Activated CD4-positive, alpha-beta T cell treated with anti-CD3 and anti-CD28 coated beads, Interleukin-2, amount 50 U/mL, for 4 hours (primary cell): ENCODE measurements around the gene RSPH10B.
A peak's percentile ranks its signal among the peaks of the same experiment; 100 is the strongest.
"Not testable (repeated sequence)": the region's sequence is repeated elsewhere in the genome, so short reads cannot be mapped to it uniquely, and the experiment has no call there.

Experiments used
- DNase-seq, 2 experiments: peaks; one replicate each; pipeline ENCODE4 v3.0.0-alpha.2; 2020

RSPH10B gene

GRCh38 chr7:5970347-5970911 lies at the start of gene RSPH10B:
Gene RSPH10B (minus strand): TSS chr7:5970689. CDS start chr7:5967116, 3,573 bp downstream.
- not testable (repeated sequence) for DNase-seq

- DNase-seq = no peak
These were observed 46.1 kb upstream of the RSPH10B start for GRCh38 chr7:6016653-6016966.

DNA sequence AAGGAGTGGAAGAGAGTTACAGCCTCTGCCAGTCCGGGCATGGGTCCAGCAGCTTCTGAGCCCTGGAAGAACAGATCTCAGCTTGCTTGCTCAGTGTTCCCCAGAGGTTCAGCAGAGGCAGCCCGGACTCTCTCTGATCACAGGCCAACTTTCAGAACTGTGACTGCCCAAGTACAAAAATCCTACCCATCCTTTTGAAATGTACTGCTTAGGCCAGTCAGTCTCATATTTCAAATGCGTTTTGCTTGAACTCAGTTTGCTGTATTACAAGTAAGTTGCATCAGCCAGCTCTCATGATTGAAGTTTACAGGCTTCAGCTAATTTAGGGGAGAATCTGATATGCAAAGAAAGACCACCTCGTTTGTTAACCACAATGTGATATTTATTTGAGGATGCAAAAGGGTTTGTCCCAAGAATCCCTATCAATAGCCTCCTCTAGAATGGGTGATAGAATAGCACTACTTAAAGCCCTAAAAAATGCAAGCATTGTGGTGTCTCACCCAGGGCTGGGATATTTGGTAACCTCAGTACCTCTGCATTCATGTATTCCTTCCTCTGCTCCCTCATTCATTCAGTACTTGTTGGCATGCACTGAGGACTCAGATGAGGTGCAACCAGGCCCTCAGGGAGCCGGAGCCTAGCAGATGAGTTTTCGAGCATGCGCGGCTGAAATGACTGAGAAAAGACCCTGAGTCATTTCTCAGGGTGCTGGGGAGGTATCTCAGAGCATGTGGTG lies 45.6 kb upstream of the RSPH10B start:
- DNase-seq = no peak

DNA sequence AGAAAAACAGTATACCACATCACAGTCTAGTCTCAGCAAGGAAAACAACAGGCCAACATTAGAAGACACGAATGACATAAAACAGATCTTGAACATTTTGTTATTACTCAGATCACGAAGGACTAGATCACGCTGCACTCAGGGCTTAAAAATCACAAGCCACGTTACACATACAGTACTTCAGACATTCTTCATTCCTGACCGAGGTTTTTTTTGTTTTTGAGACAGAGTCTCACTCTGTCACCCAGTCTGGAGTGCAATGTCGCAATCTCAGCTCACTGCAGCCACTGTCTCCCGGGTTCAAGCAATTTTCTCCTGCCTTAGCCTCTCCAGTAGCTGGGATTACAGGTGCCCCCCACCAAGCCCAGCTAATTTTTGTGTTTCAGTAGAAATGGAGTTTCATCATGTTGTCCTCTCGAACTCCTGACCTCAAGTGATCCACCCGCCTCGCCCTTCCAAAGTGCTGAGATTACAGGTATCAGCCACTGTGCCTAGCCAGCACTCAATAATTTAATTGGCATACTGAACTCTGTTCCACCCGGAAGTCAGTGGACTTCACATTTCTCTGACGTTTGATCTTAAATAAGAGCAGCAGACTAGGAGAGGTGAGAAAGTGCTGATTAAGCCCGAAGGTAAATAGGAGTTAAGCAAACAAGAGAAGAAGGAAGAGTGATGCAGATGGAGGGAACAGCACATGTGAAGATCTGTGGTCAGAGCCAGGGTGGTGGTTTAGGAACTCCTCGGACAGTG lies 42.0 kb upstream of the RSPH10B start:
- DNase-seq = no peak

DNA sequence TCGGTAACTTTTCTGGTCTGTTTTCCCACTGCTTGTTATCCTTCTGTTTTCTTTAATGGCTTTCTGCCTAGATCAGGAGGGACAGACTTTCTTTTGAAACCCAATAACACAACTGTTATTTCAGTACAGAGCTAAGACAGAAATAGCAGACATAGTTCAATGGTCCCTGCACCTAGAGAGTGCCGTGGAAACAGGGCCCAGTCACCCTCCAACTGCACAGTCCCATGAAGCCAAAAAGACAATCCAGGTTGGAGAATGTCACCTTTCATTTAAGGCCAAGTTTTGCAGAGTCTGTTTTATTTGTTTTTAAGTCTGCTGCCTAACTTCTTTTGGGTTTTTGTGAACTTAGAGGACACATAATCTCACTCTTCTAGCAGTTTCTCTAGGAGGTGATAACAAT lies 41.1 kb upstream of the RSPH10B start:
- DNase-seq = no peak

GRCh38 chr7:6010370-6010769 lies 39.9 kb upstream of the RSPH10B start:
- not testable (repeated sequence) for DNase-seq

DNA sequence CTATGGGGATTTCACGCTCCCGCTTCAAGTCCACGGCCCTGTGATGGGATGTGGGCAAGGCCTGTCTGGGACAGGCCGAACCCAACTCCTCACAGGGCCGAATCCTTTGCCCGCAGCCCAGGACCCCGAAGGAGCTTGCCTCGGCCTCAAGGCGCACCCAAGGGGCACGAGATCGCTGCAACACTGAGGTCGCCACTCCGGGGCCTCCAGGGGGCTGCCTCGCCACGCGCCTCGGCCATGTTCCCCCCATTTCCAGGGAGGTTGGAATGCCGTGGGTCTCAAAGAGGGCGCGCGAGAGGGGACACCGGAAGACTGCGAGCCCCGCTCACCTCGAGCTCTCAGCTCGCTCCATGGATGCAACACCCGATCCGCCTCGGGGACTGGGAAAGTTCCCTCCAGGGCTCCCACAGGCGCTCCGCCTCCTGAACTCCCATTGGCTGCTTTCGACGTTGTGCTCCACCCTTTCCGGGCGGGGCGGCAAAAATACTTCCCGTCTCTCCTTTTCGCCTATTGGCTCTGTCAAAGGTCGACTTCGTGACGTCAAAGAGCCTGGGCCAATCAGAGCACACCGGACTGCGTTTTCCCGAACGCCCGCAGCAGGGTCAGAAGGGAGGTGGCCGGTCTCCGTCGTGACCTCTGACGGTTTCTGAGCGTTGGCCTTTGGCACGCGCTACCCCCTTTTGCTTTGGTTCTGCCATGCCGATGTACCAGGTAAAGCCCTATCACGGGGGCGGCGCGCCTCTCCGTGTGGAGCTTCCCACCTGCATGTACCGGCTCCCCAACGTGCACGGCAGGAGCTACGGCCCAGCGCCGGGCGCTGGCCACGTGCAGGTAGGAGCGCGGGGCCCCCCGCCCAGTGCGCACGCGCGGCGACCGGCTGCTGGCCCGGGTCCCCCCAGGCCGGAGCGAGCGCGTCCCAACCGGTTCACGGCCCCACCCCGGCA lies 38.5 kb upstream of the RSPH10B start, which contains the start of the genes AIMP2 and PMS2:
Gene AIMP2 (plus strand): TSS at position 605 of the 944 bp plus-strand sequence. CDS start 92 bp downstream, at position 697.
Gene PMS2 (minus strand): TSS at position 382 of the 944 bp plus-strand sequence. CDS start 30 bp downstream, at position 352.
- peak; percentile 96 to 97 for DNase-seq

GRCh38 chr7:6007835-6008590 lies 37.5 kb upstream of the RSPH10B start:
- DNase-seq = not testable (repeated sequence)

- DNase-seq = no peak
These were observed 36.9 kb upstream of the RSPH10B start for GRCh38 chr7:6007386-6007785.

- DNase-seq = peak; percentile 46 to 47
These were observed 26.8 kb upstream of the RSPH10B start for GRCh38 chr7:5997210-5997808.

DNA sequence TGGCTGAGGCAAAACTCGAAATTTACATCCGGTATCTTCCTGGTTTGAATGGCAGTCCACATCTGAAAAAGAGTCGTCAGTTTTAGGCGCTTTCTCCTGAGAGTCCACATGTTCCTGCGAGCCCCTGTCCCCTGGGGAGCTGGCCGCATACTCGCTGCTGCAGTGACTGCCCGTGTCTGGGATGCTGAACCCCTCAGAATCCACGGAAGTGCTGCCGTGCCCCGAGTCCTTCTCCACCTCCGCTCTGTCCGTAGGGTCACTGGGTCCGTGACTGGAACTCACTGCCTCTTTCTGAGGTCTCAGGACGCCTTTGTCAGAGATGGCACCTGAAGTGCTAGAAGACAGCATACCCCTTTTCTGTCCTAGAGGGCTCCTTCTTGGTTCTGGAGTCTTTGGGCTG lies 16.6 kb upstream of the RSPH10B start:
- not testable (repeated sequence) for DNase-seq

- DNase-seq = not testable (repeated sequence)
These were observed 9.3 kb upstream of the RSPH10B start for GRCh38 chr7:5979680-5980314.

GRCh38 chr7:5973580-5973979 lies 3.1 kb upstream of the RSPH10B start:
- not testable (repeated sequence) for DNase-seq

DNA sequence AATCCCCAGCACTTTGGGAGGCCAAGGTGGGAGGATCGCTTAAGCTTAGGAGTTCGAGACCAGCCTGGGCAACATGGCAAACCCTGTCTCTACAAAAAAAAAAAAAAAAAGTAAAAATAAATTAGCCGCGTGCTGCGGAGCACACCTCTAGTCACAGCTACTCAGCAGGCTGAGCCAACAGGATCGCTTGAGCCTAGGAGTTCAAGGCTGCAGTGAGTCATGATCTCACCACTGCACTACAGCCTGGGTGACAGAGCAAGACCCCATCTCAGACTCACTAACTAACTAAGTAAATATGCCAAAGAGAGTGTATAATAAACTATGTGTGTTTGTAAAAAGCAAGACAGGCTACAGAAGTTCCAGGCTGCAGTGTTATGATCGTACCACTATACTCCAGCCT lies 6.7 kb downstream of the RSPH10B start:
- DNase-seq = not testable (repeated sequence)

- DNase-seq = not testable (repeated sequence)
These were observed 7.3 kb downstream of the RSPH10B start for GRCh38 chr7:5963205-5963604.

- not testable (repeated sequence) for DNase-seq
These were observed 35.5 kb downstream of the RSPH10B start for GRCh38 chr7:5934945-5935450.

GRCh38 chr7:5931905-5932644 lies 38.4 kb downstream of the RSPH10B start:
- not testable (repeated sequence) for DNase-seq

DNA sequence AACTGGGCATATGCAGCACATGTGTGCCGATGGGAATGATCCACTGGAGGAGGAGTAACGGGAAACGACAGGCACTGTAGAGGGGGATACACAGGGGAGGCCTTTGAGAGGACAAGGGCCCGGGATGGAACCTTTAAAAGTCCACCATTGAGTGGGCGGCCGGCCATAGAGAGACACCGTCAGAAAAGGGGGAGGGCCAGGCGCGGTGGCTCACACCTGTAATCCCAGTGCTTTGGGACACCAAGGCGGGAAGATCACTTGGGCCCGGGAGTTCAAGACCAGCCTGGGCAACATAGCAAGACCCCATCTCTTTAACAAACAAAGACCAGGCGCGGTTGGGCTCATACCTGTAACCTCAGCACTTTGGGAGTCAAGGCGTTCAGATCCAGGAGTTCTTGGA lies 39.2 kb downstream of the RSPH10B start:
- not testable (repeated sequence) for DNase-seq

GRCh38 chr7:5930290-5930689 lies 40.2 kb downstream of the RSPH10B start:
- not testable (repeated sequence) for DNase-seq
